Measurements from ENCODE around the gene POC1A. TPM values are rescaled to one million over a fixed set of nuclear protein-coding genes. Genes with fewer than 3 reads are reported as not detected.

The POC1A gene
- total and polyA plus RNA-seq, 9 of the 15 experiments (the other 6 are each of a cell fraction or from before 2014, with no cell fraction given), result 7.2 to 17.5 (median 12.1) TPM

DNA sequence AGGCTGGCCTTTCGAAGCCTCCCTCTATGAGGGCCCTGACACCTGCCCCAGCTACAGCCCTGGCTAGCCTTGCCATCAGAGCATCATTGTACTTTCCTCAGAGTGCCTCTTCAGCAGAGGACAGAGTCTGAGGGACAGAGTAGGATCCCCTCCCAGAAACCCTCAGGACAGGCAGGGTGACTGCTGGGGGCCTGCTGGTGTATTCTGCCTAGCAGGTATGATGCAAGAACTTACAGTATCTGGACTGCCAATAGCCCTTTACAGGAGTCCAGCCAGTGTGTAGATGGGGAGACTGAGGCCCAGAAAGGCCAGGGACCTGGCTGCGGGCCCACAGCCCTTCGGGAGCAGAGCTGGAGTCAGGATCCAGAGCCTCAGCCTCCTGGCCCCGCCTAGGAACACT, 116.9 kb downstream of the POC1A start (continued):
- TF ChIP-seq, protein P1, sequence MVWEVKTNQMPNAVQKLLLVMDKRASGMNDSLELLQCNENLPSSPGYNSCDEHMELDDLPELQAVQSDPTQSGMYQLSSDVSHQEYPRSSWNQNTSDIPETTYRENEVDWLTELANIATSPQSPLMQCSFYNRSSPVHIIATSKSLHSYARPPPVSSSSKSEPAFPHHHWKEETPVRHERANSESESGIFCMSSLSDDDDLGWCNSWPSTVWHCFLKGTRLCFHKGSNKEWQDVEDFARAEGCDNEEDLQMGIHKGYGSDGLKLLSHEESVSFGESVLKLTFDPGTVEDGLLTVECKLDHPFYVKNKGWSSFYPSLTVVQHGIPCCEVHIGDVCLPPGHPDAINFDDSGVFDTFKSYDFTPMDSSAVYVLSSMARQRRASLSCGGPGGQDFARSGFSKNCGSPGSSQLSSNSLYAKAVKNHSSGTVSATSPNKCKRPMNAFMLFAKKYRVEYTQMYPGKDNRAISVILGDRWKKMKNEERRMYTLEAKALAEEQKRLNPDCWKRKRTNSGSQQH (CRISPR knock-in tag; IDR thresholded peaks at IDR 0.05), result no peak

DNA sequence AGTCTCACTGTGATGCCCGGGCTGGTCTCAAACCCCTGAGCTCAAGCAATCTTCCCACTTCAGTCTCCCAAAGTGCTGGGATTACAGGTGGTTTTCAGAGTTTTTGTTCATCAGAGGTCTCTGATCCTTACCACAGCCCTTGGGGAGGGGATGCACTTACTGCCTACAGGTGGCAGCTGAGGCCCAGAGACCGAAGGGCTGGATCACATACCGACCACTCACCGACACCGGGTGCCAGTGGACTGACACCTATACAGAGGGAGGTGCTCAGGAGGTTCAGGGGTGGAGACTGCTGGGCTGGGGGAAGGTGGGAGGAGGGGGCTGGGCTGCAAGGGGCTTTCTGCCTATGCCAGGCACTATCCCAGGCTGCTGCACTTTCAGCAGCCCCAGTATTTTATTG, 117.4 kb downstream of the POC1A start:
- Histone ChIP-seq H3K9me1 (ENCODE audit: control insufficient read depth, insufficient read depth, low read length) (no peaks in the 10 kb centered on the region), H3K4me2 (ENCODE audit: insufficient read depth, low read length) (no peak overlapping the region), H3K27me3 (ENCODE audit: control insufficient read depth in 2 of 2, insufficient read depth in 2 of 2, low read length in 2 of 2) (peaks cover 0 to 21% of the 10 kb centered on the region in 2 experiments; a peak in 2 of 5 replicates), H3K36me3 (ENCODE audit: control insufficient read depth, insufficient read depth, low read length) (no peaks in the 10 kb centered on the region), H3K9me3 (replicated peaks; ENCODE audit: control insufficient read depth, insufficient read depth, low read depth, low read length) (no peaks in the 10 kb centered on the region), H3K4me1 (replicated peaks in 1 of 2; ENCODE audit: control insufficient read depth in 2 of 2, insufficient read depth in 2 of 2, low read length in 2 of 2) (peaks cover 0 to 17% of the 10 kb centered on the region in 2 experiments; a peak in 2 of 5 replicates), H3K9ac (ENCODE audit: insufficient read depth in 1 of 2, low read depth in 2 of 2, low read length in 2 of 2) (no peak overlapping the region), H2AFZ (ENCODE audit: low read depth, low read length) (no peak overlapping the region), H3K27ac (ENCODE audit: extremely low read depth, low read depth, low read length) (no peak overlapping the region), H3K79me2 (ENCODE audit: control insufficient read depth, insufficient read depth, low read length) (no peaks in the 10 kb centered on the region), H4K20me1 (replicated peaks; ENCODE audit: control insufficient read depth, insufficient read depth, low read length) (no peaks in the 10 kb centered on the region; the same call in 1 of the 2 replicates), H3K4me3 (no peak overlapping the region)
- BruUV-seq (replicated peaks), result no TSS peak
- ChIA-PET POLR2A (interaction anchor here (0.6 to 1.7 kb wide), 3 partner anchors 10 to 83 kb away, joined by 3 to 5 read pairs (median 4); no protein-coding TSS in a partner anchor), CTCF (ENCODE audit: low intra/inter-chr PET ratio) (no interaction called here)
- intact Hi-C loops (cut with micrococcal nuclease) (no loop called here), in situ Hi-C loops (cut with MboI) (no loop called here)
- FAIRE-seq, result no peak
- ATAC-seq, result peak; percentile 46
- DNase-seq (ENCODE audit: extremely low read depth in 1 of 4, low spot score in 3 of 4), result no peak
- TF ChIP-seq, protein P2, sequence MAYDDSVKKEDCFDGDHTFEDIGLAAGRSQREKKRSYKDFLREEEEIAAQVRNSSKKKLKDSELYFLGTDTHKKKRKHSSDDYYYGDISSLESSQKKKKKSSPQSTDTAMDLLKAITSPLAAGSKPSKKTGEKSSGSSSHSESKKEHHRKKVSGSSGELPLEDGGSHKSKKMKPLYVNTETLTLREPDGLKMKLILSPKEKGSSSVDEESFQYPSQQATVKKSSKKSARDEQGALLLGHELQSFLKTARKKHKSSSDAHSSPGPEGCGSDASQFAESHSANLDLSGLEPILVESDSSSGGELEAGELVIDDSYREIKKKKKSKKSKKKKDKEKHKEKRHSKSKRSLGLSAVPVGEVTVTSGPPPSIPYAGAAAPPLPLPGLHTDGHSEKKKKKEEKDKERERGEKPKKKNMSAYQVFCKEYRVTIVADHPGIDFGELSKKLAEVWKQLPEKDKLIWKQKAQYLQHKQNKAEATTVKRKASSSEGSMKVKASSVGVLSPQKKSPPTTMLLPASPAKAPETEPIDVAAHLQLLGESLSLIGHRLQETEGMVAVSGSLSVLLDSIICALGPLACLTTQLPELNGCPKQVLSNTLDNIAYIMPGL (CRISPR knock-in tag; IDR thresholded peaks at IDR 0.05), result no peak
- no peak for TF ChIP-seq ZNF717 (CRISPR knock-in tag; IDR thresholded peaks at IDR 0.05)
- no peak for TF ChIP-seq KDM2B (CRISPR knock-in tag; IDR thresholded peaks at IDR 0.05)
- TF ChIP-seq ZFP30 (CRISPR knock-in tag; IDR thresholded peaks at IDR 0.05; ENCODE audit: borderline replicate concordance), result no peak
- TF ChIP-seq RAD21 (CRISPR knock-in tag; conservative IDR thresholded peaks at IDR 0.05 in 1 of 2, IDR thresholded peaks at IDR 0.05 in 1 of 2), result 0 out of 4 replicates have a peak, but pooled peaks of 1 of the 2 experiments have one; percentile 13
- TF ChIP-seq, protein P3, sequence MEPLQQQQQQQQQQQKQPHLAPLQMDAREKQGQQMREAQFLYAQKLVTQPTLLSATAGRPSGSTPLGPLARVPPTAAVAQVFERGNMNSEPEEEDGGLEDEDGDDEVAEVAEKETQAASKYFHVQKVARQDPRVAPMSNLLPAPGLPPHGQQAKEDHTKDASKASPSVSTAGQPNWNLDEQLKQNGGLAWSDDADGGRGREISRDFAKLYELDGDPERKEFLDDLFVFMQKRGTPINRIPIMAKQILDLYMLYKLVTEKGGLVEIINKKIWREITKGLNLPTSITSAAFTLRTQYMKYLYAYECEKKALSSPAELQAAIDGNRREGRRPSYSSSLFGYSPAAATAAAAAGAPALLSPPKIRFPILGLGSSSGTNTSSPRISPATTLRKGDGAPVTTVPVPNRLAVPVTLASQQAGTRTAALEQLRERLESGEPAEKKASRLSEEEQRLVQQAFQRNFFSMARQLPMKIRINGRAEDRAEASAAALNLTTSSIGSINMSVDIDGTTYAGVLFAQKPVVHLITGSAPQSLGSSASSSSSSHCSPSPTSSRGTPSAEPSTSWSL (CRISPR knock-in tag; IDR thresholded peaks at IDR 0.05; ENCODE audit: borderline replicate concordance), result no peak
- WGBS (ENCODE audit: insufficient coverage, low coverage, missing lambda C conversion rate), result 4% methylated on average over 4 of the region's 5 CpGs

Measured in K562 (cell line).